ENCODE measurements around the gene FSTL5.

DNA sequence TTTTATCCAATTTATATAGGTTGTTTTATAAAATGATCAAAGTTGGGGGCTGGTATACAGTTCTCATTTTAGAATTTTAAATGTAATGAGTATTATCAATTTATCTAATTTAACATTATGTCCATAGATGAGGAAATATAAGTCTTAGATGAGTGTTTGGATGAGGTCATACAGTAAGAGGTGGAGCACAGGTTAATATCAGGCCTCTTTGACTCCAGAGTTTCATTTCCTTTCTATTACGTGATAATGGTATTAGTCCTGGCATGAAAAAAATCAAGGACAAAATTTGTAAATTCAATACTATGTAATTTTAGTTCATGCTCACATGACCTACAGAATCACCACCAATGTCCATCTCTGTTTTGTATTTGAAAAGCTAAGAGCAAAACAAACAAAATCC, 269.8 kb downstream of the FSTL5 start:
- TF ChIP-seq EZH2 (IDR thresholded peaks at IDR 0.05; ENCODE audit: borderline replicate concordance, low read length), result no peak
- TF ChIP-seq, protein P1, sequence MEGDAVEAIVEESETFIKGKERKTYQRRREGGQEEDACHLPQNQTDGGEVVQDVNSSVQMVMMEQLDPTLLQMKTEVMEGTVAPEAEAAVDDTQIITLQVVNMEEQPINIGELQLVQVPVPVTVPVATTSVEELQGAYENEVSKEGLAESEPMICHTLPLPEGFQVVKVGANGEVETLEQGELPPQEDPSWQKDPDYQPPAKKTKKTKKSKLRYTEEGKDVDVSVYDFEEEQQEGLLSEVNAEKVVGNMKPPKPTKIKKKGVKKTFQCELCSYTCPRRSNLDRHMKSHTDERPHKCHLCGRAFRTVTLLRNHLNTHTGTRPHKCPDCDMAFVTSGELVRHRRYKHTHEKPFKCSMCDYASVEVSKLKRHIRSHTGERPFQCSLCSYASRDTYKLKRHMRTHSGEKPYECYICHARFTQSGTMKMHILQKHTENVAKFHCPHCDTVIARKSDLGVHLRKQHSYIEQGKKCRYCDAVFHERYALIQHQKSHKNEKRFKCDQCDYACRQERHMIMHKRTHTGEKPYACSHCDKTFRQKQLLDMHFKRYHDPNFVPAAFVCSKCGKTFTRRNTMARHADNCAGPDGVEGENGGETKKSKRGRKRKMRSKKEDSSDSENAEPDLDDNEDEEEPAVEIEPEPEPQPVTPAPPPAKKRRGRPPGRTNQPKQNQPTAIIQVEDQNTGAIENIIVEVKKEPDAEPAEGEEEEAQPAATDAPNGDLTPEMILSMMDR (conservative IDR thresholded peaks at IDR 0.05 in 1 of 2, IDR thresholded peaks at IDR 0.05 in 1 of 2; ENCODE audit: extremely low read depth in 1 of 2, insufficient read depth in 1 of 2, low read depth in 1 of 2, low read length in 2 of 2), result no peak

Measured in mammary epithelial cell (primary cell).